T-helper 1 cell (primary cell): ENCODE measurements around the gene CLASP1.
"Not testable (repeated sequence)": the region's sequence is repeated elsewhere in the genome, so short reads cannot be mapped to it uniquely, and the experiment has no call there.

Experiments used
- DNase-seq, 5 donors: peaks; one replicate each; pipeline ENCODE4 v3.0.0-alpha.2; 2012 to 2020

CLASP1 gene

DNA sequence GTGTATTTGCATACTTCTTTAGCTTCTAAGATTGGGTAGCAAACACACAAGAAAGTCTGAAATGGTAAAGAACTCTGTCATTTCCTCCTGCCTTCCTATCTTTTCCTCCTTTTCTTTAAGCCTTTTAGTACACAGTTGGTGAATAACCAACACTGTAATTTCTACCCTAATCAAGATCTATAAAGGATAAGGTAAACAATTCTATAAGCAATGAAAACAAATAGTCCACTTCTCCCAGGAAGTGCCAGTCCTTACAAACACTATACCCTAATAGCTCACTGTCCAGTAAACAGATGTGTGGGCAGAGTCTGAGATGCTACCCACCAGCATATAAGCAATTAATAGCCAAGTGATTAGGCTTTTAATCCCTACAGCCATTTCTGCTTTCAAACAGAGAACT lies 283.2 kb downstream of the CLASP1 start:
- no peak for DNase-seq

DNA sequence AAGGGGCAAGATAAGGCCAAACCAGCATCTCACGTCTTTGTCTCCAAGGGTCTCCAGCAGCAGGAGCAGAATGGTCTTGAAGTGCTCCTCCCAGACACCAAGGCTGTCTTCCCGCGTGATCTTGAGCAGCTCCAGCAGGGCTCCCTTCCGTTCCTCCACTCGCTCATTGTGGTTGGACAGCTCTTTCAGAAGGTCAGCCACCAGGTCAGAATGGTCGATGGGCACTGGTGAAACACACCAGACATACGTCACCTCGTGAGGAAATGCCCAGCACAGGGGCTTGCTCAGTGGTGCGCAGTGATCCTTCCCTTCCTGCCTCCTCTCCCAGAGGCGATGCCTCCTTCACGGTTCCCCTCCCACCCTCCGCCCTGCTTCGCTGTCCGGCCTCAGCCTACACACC lies 284.2 kb downstream of the CLASP1 start:
- DNase-seq, result no peak

DNA sequence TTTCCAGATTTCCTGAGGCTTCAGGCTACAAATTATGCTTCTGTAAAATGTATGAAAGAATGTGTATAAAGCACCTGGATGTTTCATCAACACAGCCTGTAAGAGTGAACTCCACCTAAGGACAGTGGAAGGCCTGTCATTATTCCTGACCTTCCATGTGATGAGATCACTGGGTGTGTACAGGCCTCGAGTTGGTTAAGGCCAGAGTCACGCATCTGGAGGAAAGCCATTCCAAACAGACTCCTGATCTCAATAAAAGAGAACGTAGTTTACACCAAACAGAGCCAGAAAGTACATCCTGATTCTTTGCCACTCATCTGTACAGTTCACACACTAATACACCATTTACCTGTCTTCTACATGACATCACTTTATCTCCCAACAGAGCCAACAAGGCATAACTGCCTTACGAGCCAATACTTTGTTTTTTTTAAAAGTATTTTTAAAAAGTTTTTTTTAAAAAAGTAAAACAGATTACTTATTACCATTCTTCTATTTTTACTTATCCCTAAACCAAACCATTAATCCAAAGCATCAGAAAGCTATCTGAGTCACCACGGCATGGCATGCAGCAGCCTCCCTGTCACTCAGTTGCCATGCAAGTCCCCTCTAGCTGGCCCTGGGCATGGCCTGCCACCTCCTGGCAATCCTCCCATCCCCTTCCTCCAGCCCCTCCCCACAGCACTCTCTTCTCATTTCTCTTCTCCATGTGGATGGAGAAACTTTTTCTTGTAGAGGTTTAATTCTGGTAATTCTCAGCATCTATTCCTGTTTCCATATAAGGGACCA lies 285.4 kb downstream of the CLASP1 start:
- DNase-seq, result no peak

DNA sequence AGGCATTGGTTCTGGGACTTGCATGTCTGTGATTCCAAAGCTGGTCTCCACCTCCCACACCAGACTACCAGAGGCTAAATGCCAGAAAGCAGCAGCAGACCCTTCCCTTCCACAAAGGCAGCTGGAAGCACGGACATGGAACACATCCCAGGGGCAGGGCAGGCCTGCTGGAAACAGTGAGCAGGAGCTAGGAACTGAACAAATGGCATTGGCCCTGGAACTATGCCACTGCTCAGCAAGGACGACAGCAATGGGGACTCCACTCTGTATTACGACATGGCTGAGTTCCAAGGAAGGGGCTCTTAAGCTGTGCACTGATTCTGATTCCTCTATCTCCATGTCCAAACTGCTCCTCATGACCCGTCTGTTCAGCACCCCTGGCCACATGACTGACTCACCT lies 286.5 kb downstream of the CLASP1 start:
- no peak for DNase-seq

DNA sequence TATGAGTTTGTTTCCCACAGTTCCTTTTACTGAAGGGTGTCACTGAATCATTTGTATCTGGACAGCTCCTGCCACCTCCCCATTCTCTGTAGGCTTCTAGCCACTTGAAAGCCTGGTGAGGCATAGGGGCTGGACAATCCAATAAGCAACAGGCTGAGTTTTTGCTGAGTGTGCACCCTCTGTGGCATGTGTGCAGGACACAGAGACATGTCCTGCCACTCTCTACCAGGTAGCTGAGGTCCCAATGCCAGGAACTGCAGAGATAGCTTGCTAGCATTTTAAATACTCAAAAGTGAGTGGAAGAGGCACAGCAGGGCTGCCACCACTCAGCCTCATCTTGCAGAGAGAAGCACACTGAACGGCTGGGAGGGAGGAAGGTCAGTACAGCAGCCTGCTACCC lies 287.0 kb downstream of the CLASP1 start:
- no peak for DNase-seq

DNA sequence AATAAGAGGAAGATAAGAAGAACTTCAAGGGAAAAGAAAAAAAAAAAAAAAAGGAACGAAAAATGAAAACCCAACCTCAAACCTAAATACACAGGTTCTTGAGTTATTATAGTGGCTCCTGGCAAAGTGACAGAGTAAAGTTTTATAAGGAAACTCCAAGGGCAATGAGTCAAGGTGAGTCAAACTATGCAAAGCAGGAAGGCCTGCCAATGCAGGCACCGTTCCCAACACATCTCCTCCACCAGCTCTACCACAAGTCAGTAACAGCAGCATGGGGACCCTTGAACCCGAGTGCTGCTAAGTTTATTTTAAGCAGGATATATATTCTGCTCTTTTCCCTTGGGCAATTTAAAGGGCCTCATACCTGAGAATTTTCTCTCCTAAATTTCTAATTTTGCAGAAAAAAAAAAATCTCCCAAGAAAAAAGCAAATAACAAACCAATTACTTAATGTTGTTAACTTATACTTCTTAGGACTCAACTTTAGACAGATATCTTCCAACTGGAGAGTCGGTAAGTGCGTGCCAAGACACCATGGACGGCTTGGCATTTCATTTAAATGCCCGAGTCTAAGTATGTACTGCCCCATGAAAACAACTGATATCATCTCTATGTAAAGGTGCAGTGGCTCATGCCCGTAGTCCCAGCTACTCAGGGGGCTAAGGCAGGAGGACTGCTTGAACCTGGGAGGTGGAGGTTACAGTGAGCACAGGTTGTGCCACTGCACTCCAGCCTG lies 288.5 kb downstream of the CLASP1 start:
- DNase-seq, result no peak

DNA sequence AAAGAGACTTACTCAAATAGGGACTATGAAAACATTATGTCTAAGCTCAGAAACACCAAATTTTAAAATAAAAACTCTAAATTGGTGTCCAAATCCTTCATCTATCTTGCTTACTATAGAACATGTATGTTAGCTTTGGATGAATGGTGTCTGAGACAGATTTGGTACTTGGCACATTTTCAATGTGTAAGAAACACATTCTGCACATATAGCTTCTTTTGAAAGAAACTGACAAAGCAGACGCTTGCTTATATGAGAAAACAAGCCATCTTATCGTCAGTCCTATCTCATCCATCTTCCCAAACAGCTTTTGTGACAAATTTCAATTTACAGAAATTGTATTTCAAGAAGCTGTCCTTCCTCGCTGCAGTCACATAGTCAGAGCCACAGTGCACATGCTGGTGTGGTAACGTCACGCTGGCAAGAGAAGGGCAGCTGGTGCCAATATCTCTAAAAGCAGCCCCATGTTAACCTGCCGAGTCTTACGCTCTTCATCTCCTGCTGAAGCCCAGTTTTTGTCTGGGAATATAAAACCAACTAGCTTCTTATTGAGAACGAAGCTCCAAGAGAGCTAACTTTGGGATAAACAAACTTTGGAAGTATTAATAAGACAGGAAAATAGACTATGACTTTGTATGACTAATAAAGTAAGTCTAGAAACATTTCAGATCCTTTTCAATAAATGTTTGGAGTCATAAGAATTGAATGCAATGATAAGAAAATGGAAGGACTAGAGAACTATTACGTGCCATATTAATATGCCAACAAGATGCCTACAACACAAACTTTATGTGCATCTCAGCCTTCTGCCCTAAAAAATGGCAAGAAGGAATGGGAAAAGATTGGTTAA lies 289.3 kb downstream of the CLASP1 start:
- no peak for DNase-seq

DNA sequence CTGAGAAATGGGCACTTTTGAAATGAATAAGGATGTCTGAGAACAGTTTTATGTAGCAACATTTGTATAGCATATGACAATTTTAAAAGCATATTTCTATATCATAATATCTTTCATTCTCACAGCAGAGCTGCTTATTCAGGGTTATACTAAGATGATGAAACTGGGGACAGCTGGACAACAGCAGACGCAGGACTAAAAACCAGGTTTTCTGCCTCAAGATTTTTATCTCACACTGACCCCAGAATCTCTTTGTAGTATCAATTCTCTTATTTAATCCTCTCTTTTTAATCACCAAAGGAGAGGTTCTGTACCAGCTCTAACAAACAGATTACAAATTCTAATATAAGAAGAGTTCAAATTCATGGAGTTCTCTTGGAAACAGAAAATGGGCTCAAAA lies 290.1 kb downstream of the CLASP1 start:
- no peak for DNase-seq

DNA sequence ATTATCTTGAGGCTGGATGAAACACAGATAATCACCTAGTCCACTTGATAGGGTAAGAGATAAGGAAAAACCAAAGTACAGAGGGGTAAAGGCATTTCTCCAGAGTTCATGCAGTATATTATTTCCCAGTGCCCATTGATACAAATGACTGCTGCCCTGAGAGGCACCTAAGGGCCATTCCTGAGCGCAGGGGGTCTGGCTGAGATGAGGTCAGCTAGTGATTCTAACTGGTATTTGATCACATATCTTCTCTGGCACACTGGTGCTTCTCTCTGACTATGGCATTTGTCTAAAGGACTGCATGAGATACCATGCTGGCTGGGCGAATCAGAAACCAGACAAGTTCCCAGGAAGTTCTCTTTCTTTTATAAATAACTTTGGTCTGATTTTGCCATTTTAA lies 291.0 kb downstream of the CLASP1 start:
- no peak for DNase-seq

DNA sequence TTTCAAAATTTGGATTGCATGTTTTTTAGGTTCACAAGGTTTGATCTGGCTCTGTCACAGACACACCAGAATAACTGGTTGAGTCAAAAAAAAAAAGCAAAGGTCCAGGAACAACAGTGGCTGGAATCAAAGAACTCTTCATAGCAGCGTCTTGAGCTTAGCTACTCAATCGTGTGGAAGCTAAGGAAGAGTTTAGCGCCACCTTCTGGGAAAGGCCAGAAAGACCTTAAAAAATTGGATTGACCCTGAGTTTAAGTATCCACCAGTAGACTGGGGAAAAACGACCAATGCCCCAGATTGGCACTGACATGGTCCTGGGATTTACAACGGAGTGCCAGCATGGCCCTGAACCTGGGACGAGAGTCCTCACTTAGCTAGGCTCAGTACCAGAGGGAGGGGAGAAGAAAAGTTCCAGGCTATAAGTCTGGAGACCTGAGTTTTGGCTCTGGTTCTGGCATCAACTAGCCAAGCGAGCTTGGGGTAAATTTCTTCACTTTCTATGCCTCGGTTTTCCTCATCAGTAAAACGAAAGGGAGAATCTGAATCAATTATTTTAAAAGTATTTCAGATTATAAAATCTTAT lies 293.1 kb downstream of the CLASP1 start:
- peak in 1 of 5 donors; percentile 36 for DNase-seq

DNA sequence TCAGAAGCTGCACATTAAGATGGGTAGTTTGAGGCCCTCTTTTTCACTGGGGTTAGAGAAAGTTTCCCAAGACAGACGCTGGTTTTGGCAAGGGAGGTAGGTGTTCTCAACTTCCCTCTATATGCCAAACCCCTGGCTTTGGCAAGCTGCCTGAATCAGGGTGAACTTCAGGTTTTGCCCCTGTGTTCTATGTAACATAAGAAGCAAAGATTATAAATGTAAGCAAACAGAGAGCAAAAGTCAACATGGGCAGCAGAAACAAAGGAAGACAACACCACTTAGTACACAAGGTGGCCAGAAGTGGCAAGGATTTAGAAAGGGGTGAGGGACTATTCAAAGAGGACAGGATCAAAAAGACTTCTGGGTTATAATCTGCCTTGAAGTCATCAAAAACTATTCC lies 293.8 kb downstream of the CLASP1 start:
- no peak for DNase-seq

DNA sequence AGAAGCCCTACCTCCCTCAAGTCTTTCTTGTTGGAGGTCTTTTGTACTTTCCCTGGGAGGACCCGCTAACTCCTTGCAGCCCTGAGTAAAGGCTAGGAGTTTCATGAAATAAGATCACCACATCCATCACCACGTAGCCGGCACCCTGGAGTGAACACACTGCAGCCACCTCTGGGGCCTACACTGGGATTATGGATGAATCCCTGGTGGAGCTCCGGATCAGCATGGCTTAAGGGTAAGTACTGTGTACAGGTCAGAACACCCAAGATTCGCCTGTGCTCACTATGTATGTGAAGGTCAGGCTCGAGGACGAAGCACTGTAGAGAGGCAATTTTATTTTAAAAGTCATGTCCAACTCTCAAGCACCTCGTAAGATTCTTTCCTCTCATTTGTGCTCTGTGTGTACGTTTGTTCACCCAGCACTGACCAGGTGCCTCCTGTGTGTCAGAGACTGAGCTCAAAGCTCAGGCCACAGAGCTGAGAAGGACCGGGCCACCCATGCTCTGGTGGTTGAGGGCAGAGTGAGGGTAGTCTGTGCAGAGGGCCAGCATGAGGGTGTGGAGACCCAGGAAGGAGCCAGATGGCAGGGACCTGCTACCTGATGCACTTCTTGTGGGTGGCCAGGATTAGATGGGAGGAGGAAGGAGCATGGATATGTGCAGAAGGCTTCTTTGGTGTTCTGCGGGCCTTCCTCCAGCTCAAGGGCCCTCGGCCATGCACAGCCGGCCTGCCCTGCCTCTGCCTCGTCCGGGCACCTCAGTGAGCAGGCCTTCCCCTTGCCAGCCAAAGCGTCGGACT lies 297.5 kb downstream of the CLASP1 start:
- DNase-seq, result no peak

DNA sequence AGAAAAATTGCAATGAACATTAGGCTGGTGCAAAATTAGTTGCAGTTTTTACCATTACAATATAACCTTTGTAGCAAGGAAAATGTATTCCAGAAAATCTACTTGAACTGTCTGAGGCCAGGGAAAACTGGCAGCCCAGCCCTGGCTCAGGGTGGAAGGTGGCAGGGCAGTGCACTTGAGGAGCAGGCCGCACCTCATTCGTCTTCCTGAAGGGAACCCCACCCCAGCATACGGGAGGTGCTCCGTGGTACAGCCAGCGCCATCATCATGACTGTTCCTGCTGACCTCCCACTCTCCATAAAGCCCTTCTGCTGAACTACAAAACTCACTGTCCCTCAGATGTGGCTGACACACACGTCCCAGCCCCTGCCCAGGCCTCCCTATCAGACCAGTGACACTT lies 298.4 kb downstream of the CLASP1 start:
- DNase-seq, result no peak

DNA sequence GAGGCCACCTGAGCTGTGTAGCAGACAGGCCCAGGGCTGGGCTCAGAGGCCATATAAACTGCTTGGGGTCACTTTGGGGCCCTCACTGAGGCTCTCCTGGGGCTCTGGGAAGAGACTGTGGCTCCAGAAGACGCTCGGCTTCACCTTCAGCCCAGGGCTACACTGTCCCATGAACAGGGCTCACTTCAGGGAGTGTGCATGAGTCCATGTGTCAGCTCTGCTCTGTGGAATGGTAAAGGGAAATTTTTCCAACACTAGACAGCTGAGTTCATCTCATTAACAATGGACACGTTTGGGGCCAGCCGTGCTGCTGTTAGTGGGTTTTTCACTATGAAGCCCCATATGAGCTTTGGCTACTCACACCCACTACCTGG lies 298.9 kb downstream of the CLASP1 start:
- no peak for DNase-seq

DNA sequence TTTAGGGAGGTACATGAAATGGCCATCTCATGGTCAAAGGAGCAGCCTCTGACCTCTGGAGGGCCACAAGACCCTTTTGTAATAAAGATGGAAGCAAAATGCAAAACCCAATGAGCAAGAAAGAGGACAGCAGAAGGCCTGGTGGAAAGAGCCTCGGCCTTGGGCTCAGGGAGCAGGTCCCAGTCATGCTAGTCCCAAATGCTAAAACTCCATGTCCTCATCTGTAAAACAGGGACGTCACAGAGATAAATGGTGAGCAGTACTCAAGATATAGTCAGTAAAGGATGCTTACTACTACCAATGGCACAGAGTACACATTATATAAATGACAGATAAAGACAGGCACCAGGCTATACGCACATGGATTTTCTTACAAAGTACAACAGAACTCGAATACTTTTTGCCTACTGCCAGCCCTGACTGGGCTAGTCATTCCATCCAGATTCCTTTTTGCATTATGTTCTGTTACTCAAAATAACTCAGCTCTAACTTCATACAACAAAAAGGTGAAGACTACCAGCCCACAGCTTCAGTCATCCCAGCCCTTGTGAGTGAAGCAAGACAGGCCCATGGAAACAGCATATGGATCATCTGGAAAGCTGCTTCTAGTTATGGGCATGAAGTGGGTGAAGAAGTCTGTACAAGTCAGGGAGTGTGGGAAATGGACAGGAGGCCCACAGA lies 299.4 kb downstream of the CLASP1 start:
- DNase-seq, result no peak

DNA sequence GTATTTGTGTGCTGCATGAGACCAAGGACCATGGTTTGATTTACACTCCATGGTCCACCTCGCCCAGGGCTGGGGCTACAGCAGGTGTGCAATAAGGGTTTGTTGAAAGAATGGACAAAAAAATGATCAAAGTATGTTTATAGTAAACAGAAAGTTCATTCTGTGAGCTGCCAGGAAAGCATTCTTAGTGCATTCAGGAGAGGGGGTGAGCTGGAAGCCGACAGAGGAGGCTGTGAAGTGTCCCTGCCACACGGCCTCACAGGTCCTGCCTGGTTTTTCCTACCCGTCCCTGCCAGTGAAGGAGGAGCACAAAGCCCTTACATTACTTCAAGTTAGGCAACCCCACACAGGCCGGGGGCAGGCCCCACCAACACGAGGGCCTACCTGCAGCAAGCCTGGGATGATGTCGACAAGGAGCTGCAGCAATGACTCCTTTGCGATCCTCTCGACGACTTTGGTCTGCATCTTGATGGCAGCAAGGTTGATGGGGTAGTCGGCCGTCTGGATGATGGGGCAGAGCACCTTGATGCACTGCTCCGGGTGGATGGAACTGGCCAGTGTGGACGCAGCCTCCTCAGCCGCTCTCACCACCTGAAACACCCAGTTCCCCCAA lies 301.0 kb downstream of the CLASP1 start:
- DNase-seq, result no peak

DNA sequence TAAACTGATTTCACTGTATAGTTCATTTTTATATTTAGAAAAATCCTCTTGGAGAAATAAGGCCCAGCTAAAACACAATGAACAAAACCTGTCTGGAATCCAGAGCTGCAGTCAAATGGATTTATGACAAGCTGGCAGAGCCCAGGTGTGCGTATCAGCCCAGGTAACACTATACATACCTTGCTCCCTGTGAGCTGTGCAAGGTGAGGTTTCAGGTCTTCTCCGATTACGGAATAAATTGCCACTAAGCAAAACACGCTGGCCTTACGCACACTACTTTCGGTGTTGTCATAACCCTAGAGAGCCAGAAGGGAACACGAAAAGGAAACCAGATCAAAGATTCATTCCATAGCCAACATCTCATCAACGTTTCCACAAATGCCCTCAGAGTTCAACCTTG lies 302.4 kb downstream of the CLASP1 start:
- no peak for DNase-seq

DNA sequence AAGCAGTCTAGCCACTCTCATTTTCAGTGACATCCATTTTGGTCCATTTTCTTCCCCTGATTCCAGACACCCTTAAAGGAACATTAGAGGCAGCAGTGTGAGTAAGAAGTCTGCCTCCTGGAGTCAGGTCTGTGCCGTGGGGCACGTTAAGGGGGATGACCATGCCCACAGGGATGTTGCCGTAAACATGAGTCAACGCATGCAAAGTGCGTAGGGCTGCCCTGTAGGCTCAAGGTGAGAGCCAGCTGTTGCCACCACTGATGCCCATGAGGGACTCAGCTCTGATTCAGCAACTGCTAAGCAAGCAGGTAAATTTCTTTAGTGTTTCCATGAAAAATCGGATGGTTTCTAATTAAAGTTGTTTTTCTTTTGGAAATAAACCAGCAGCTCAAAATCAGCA lies 302.9 kb downstream of the CLASP1 start:
- DNase-seq, result no peak

DNA sequence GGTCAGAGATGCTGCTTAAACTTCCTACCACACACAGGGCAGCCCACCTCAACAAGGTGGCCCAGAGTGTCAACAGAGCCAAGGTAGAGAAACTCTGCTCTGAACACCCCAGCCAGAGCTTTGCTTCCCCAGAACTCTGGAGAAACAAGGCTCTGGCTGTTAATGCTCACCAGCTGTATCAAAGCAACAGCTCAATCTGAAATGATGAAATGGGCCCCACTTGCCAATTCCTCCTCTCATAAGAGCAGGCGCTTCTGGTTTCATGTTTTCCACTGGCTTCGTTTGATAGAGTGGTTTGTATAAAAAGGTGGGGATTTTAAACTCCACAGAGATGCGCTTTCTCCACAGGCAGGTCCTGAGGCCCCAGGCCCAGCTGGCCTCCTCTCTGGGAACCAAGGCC lies 303.4 kb downstream of the CLASP1 start:
- no peak for DNase-seq

DNA sequence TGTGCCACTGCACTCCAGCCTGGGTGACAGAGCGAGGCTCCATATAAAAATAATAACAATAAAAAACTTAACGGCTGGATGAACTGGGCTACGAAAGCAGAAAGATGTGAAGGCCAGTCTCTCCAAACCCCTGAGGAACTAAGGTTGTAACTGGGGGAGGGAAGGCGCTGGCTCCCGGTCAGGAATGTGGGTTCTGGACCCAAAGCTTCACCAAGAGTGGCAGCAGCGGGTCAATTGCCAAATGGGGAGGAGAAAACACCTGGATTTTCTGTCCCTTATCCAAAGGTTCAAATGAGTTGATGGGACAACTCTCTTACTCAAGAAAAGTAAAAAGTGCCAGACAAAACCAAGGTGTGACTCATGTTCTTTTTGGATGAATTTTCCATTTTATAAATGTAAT lies 304.2 kb downstream of the CLASP1 start:
- DNase-seq, result no peak

DNA sequence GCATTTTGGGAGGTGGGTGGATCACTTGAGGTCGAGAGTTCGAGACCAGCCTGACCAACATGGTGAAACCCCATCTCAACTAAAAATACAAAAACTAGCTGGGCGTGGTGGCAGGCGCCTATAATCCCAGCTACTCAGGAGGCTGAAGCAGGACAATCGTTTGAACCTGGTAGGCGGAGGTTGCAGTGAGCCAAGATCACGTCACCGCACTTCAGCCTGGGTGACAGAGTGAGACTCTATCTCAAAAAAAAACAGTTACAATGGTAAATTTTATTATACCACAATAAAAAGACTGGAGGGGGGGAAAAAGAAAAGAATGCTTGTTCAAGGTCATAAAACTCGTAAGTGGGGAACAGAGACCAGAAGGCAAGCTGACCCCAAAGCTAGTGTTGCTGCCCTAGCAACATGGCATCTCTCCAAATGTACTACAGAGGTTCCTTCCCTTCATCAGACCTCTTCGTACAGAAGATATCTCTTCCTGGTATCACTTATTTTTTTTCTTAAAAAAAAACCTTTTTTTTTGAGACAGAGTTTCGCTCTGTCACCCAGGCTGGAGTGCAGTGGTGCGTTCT lies 305.3 kb downstream of the CLASP1 start:
- DNase-seq, result not testable (repeated sequence)
